C4-2B (cell line): ENCODE results near the gene ABHD2.

Experiments used
- H3K27ac ChIP-seq: fragments of 450-650 bp; 2 replicates; pipeline ENCODE4 v1.5.1; 2017
- ZFX ChIP-seq: fragments of 450-650 bp; IDR thresholded peaks from 2 replicates; pipeline ENCODE4 v1.6.1; 2017
- TF ChIP-seq, protein P1 (sequence below): fragments of 450-650 bp; conservative IDR thresholded peaks from 2 replicates; pipeline ENCODE4 v1.5.1; 2017; ENCODE audit warnings: mild to moderate bottlenecking

Gene ABHD2

DNA sequence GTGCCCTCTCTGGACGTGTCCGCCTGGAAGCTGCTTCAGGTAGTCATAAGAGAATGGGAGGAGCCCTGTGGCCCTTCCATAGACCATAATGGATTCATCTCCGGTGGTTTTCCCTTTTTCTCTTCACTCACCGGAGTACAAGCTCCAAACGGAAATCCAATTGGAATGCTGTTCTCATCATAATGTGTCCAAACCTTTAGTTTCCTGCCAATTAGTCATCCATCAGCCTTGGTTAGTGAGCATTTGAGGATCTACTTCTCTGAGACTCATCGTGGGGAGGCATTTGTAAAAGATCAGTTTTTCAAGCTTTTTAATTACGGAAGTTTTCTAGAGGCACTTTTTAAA lies 34.9 kb downstream of the ABHD2 start:
- peak overlapping the region; percentile 95 for H3K27ac ChIP-seq
- TF ChIP-seq ZFX: no peak
- TF ChIP-seq, protein P1, sequence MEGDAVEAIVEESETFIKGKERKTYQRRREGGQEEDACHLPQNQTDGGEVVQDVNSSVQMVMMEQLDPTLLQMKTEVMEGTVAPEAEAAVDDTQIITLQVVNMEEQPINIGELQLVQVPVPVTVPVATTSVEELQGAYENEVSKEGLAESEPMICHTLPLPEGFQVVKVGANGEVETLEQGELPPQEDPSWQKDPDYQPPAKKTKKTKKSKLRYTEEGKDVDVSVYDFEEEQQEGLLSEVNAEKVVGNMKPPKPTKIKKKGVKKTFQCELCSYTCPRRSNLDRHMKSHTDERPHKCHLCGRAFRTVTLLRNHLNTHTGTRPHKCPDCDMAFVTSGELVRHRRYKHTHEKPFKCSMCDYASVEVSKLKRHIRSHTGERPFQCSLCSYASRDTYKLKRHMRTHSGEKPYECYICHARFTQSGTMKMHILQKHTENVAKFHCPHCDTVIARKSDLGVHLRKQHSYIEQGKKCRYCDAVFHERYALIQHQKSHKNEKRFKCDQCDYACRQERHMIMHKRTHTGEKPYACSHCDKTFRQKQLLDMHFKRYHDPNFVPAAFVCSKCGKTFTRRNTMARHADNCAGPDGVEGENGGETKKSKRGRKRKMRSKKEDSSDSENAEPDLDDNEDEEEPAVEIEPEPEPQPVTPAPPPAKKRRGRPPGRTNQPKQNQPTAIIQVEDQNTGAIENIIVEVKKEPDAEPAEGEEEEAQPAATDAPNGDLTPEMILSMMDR: no peak

DNA sequence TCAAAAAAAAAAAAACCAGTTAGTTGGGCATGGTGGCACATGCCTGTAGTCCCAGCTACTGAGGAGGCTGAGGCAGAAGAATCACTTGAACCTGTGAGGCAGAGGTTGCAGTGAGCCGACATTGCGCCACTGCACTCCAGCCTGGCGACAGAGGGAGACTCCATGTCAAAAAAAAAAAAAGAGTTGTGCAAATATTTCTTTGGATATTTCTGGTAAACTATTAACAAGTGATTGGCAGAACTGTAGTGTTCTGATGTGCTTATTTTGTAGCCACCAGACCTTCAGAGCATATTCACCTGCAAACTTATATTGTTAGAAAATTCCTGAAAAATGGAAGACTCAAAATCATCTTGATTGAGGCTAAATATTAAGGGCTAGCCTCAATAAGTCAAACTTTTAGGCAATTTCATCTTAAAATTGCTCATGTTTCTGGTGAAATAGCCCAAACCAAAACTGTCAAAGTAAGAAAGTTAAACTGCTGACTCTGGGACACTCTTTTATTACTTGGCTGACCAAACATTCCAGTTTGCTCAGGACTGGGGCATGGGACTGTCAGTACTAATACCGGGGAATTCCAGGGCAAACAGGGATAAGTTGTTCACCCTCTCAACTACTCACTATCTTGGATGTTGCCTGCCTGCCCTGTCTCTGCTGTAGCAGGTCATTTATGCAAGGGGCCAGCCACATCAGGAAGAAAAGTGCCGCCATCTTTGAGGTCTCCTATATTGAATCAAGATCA lies 37.0 kb downstream of the ABHD2 start:
- TF ChIP-seq ZFX: no peak
- TF ChIP-seq, protein P1: no peak
- H3K27ac ChIP-seq: peak overlapping the region; percentile 95

DNA sequence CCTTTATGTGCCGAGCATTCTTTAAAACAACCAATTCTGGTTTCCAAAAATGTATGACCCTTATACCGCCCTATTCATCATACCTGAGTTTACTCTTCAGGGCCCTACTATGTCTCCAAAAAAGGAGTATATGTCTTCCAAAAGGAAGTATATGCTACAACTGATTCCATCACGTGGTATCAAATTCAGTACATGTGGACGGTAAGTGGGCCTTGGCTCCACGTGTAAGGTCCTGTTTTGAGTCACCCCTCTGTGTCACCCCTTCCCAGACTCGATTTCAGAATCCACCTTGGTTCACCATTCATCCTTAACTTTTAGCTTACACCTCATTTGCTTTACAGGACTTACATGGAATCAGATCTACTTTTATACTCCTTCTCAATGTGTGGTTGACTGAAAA lies 37.8 kb downstream of the ABHD2 start:
- no peak for TF ChIP-seq ZFX
- TF ChIP-seq, protein P1: no peak
- peak overlapping the region; percentile 95; the same call in 1 of the 2 replicates for H3K27ac ChIP-seq

DNA sequence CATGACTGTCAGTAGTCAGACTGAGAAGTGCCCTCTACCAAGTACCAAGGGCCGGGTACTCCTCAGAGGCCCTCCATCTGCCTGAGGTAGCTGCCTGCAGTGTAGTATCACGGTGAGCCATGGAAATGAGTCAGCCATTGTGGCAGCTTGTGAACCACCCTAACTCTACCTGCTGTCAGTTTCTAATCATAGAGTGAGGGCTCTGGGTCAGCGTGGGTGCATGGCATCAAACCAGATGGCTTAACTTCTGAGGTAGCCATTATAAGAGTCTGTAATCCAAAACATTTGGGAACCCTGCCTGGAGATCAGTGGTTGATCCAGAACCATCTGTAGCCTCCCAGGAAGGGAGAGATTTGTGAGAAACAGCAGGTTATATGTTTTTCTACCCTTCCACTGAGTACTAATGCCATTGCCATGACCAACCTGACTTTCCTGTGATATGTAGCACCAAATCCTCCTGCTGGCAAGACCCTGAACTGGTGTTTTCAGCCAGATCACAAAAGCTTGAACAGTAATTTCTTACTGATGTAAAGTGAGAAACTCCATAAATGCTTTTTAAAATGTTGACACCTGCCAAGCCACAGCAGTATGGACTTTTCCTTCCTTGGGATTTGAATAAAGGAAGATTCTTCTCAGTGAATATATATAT lies 38.9 kb downstream of the ABHD2 start:
- H3K27ac ChIP-seq: peak overlapping the region; percentile 95
- no peak for TF ChIP-seq ZFX
- TF ChIP-seq, protein P1: no peak

DNA sequence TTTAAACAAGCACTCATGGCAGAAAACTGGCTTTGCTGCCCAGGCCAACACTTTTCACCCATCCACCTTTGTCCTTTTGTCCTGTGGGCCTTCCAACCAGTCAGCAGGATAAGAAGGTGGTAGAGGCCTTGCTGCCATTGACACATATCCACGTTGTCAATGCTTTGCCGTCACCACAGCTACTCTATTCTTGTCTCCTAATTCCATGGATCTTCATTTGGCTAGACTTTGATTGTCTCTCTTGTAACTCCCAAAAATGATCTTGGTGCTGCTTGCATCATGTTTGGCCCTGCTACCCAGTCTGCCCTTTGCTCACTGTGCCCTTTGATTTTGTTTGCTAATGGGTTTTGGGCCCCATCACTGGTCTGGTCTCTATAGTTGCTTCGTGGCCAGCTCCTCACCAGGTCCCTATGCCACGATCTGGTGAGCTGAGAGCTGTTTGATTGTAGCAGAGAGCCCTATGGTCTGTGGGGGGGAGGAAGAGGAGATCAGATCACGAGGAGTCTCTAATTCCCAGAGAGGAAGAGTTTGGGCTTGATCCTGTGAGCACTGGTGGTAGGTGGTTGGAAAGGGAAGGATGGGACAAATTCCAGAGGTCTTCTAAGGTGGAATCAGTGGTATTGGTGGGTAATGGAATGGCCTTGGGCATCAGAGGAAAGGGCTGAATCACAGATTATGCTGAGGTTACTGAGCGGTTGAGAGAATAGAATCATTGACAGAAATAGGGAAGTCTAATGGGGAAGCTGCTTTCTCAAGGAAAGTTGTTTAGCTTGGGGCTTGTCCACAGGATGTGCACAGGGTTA lies 40.3 kb downstream of the ABHD2 start:
- no peak for TF ChIP-seq ZFX
- TF ChIP-seq, protein P1: no peak
- peak overlapping the region; percentile 100 for H3K27ac ChIP-seq

DNA sequence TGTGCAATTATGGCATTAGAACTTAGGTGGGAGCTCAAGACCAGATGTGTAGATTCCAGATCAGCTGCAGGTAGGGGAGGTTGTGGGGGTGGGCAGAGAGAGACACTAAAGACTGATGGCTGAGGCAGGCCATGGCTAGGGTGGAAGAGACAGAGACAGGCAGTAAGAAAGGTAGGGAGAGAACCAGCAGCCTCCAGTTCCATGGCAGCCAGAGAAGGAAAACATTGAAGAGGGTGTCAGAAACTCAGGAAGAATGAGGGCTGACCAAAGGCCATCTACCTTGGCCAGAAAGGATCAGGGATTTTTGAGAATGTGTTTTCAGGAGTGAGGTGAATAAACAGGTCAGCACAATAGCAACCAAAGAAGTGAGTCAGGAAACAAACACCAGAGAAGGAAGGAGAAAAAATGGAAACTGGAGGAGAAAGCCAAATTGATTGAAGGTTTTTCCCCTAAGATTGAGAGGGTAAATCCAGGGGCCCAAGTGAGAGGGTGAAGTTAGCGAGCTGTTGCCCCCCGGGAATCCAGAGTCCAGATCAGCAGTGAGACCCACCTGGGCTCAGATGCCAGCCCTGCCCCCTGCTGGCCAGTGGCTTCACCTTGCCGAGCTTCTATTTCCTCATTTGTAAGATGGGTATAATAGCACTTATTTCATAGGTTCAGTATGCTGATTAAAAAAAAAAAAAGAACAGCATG lies 41.0 kb downstream of the ABHD2 start:
- TF ChIP-seq, protein P1: peak; percentile 96
- no peak for TF ChIP-seq ZFX
- peak overlapping the region; percentile 100 for H3K27ac ChIP-seq
